ENCODE data around the gene SLC6A17. TPM values are rescaled to one million over a fixed set of nuclear protein-coding genes. Genes with fewer than 3 reads are reported as not detected.

The SLC6A17 gene
- total RNA-seq, 4 donors from 2014 or later = 0.42 to 1.8 (median 0.57) TPM

DNA sequence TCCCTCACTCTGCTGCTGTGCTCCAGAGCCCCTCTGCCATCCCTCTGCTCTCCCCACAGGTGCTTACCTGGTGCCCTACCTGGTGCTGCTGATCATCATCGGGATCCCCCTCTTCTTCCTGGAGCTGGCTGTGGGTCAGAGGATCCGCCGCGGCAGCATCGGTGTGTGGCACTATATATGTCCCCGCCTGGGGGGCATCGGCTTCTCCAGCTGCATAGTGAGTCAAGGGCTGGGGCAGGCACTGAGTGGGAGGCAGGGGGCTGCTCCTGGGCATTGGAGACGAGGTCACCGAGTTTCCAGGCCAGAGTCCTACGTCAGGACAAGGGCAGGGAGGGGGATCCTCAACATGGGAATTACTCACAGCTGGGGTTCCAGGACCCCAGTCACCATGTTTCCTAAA lies 21.7 kb downstream of the SLC6A17 start:
- intact Hi-C loops (cut with DNase I) = no loop called here
- no peak for TF ChIP-seq EP300 (IDR thresholded peaks at IDR 0.05)
- no peaks in the 10 kb centered on the region for H3K36me3 ChIP-seq
- H3K4me3 ChIP-seq = no peak overlapping the region
- peaks cover 3 to 10% (median 5%) of the 10 kb centered on the region in 4 donors for H3K4me1 ChIP-seq
- DNase-seq (ENCODE audit: extremely low spot score) = no peak
- peaks cover 0 to 14% (median 0%) of the 10 kb centered on the region in 4 donors for H3K27me3 ChIP-seq
- no peak overlapping the region for H3K27ac ChIP-seq (replicated peaks in 1 of 4)
- WGBS = 76% methylated on average over 4 of the region's 10 CpGs
- H3K9me3 ChIP-seq = no peaks in the 10 kb centered on the region

- Histone ChIP-seq H3K4me1 (peaks cover 3 to 10% (median 5%) of the 10 kb centered on the region in 4 donors), H3K27ac (replicated peaks in 1 of 4) (no peak overlapping the region), H3K36me3 (no peaks in the 10 kb centered on the region), H3K9me3 (peaks cover 0 to 2% (median 0%) of the 10 kb centered on the region in 4 donors), H3K27me3 (peaks cover 0 to 14% (median 0%) of the 10 kb centered on the region in 4 donors), H3K4me3 (no peak overlapping the region)
- TF ChIP-seq POLR2A (IDR thresholded peaks at IDR 0.05; ENCODE audit: low read depth) = no peak
- TF ChIP-seq EP300 (IDR thresholded peaks at IDR 0.05) = no peak
- TF ChIP-seq, protein P1, sequence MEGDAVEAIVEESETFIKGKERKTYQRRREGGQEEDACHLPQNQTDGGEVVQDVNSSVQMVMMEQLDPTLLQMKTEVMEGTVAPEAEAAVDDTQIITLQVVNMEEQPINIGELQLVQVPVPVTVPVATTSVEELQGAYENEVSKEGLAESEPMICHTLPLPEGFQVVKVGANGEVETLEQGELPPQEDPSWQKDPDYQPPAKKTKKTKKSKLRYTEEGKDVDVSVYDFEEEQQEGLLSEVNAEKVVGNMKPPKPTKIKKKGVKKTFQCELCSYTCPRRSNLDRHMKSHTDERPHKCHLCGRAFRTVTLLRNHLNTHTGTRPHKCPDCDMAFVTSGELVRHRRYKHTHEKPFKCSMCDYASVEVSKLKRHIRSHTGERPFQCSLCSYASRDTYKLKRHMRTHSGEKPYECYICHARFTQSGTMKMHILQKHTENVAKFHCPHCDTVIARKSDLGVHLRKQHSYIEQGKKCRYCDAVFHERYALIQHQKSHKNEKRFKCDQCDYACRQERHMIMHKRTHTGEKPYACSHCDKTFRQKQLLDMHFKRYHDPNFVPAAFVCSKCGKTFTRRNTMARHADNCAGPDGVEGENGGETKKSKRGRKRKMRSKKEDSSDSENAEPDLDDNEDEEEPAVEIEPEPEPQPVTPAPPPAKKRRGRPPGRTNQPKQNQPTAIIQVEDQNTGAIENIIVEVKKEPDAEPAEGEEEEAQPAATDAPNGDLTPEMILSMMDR (IDR thresholded peaks at IDR 0.05) = no peak
- TF ChIP-seq POLR2AphosphoS5 (IDR thresholded peaks at IDR 0.05) = no peak
- 65% methylated on average over 15 of the region's 15 CpGs for WGBS
- intact Hi-C loops (cut with DNase I) = no loop called here
- DNase-seq (ENCODE audit: extremely low spot score) = no peak
Observed at GRCh38 chr1:110173466-110174105, 23.3 kb downstream of the SLC6A17 start.

- intact Hi-C loops (cut with DNase I) = no loop called here
- WGBS = 71% methylated on average over 1 of the region's 2 CpGs
- H3K27ac ChIP-seq (replicated peaks in 1 of 4) = no peak overlapping the region
- TF ChIP-seq EP300 (IDR thresholded peaks at IDR 0.05) (no peak), POLR2AphosphoS5 (IDR thresholded peaks at IDR 0.05) (no peak), POLR2A (IDR thresholded peaks at IDR 0.05; ENCODE audit: low read depth) (no peak)
- TF ChIP-seq, protein P1 (IDR thresholded peaks at IDR 0.05) = no peak
- no peak for DNase-seq (ENCODE audit: extremely low spot score)
- peaks cover 3 to 10% (median 5%) of the 10 kb centered on the region in 4 donors for H3K4me1 ChIP-seq
- H3K4me3 ChIP-seq = no peak overlapping the region
- no peaks in the 10 kb centered on the region for H3K36me3 ChIP-seq
- peaks cover 0 to 14% (median 0%) of the 10 kb centered on the region in 4 donors for H3K27me3 ChIP-seq
- peaks cover 0 to 4% (median 0%) of the 10 kb centered on the region in 4 donors for H3K9me3 ChIP-seq
Observed at GRCh38 chr1:110174961-110175360, 24.7 kb downstream of the SLC6A17 start.

DNA sequence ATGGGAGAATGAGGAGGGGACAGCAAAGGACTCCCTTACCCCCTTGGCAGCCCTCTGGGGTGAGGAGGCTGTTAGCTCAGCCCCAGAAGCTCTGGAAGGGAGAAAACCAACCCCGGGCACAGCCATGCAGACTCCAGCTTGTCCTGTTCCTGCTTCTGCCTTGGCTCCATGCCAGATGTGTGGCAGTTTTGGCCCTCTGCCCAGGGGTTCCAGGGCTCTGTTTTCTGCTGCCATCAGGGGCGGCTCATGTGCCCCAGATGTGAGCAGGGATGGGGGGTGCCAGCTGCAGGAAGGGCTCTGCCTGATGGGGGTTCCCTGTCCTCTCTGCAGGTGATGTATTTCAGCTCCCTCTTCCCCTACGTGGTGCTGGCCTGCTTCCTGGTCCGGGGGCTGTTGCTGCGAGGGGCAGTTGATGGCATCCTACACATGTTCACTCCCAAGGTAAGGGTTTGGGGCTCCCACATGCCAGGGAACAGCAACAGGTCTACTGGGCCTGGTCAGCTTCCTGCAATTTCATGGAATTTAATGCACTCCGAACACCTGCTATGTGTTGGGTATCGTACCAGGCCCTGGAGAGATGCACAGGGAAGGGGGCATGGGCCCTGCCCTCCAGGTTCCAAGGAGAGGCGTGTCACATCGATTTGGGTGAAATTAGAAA lies 26.1 kb downstream of the SLC6A17 start:
- Histone ChIP-seq H3K4me3 (no peak overlapping the region), H3K36me3 (no peaks in the 10 kb centered on the region), H3K27ac (replicated peaks in 1 of 4) (no peak overlapping the region), H3K27me3 (peaks cover 0 to 14% (median 0%) of the 10 kb centered on the region in 4 donors), H3K4me1 (peaks cover 3 to 10% (median 5%) of the 10 kb centered on the region in 4 donors), H3K9me3 (peaks cover 0 to 4% (median 0%) of the 10 kb centered on the region in 4 donors)
- intact Hi-C loops (cut with DNase I) = no loop called here
- no peak for DNase-seq (ENCODE audit: extremely low spot score)
- 74% methylated on average over 5 of the region's 9 CpGs for WGBS
- TF ChIP-seq POLR2AphosphoS5 (IDR thresholded peaks at IDR 0.05) (no peak), POLR2A (IDR thresholded peaks at IDR 0.05; ENCODE audit: low read depth) (no peak), EP300 (IDR thresholded peaks at IDR 0.05) (no peak)
- TF ChIP-seq, protein P1 (IDR thresholded peaks at IDR 0.05) = no peak

DNA sequence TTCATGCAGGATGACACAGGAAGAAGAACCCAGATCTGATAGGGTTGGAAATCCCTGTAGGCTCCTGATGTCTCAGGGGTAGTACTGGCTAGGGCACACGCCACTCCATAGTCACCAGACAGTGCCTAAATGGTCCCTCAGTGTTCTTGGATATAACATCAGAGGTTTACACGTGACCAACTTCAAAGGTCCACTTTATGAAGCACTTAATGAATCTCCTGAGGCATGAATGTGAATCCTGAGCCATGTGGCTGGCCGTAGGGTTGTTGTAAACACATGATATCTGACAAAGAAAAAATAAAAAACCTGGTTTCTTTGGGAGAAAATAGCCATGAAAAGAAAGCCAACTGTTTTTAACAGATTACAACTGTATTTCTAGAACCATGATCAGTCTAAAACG lies 27.5 kb downstream of the SLC6A17 start:
- 62% methylated on average over 4 of the region's 4 CpGs for WGBS
- H3K9me3 ChIP-seq = peaks cover 0 to 4% (median 0%) of the 10 kb centered on the region in 4 donors
- H3K4me1 ChIP-seq = peaks cover 3 to 10% (median 5%) of the 10 kb centered on the region in 4 donors
- no peaks in the 10 kb centered on the region for H3K36me3 ChIP-seq
- intact Hi-C loops (cut with DNase I) = no loop called here
- no peak overlapping the region for H3K4me3 ChIP-seq
- peaks cover 0 to 4% (median 0%) of the 10 kb centered on the region in 4 donors for H3K27me3 ChIP-seq
- no peak for DNase-seq (ENCODE audit: extremely low spot score)
- TF ChIP-seq POLR2A (IDR thresholded peaks at IDR 0.05; ENCODE audit: low read depth) = no peak
- no peak for TF ChIP-seq EP300 (IDR thresholded peaks at IDR 0.05)
- TF ChIP-seq, protein P1 (IDR thresholded peaks at IDR 0.05) = no peak
- no peak for TF ChIP-seq POLR2AphosphoS5 (IDR thresholded peaks at IDR 0.05)
- no peak overlapping the region for H3K27ac ChIP-seq (replicated peaks in 1 of 4)

Measured in esophagus muscularis mucosa (tissue), 4 donors.